ENCODE measurements around the gene SERPINA6.
A peak's percentile ranks its signal among the peaks of the same experiment; 100 is the strongest.

Gene SERPINA6

DNA sequence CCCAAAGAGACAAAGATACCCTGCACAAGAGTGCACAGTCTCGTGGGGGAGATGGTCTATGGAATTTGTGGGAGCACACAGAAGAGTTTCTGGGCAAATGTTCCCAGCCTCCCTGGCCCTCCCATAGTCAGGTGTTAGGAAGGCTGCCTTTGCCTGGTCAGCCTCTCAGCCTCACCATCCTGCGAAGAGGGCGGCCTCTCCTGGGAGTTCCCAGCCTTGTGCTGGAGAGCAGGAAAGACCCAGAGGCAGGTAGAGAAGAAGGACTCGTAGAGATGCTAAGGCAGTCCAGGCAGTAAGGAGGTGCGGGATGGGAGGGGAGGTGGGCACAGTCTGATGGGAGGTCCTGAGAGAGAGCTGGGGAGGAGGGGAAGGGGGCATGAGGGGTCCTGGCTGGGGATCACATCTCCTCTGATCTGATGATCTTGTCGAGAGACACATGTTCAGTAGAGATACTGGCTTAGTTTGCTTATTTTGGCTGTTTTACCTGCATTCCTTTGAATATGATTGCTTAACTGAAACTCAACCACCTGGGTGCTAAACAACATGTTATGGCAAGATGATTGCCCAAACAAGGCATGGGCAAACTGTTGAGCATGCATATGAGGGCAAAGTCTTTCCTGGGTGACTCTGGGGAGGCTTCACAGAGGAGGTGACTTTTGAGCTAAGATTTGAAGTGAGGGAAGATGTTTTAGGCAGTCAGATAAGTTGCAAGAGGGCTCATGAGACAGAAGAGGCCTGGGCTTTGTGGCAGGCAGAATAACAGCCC is 10.5 kb downstream of the SERPINA6 start:
- no peak for TF ChIP-seq CTCF (IDR thresholded peaks at IDR 0.05; ENCODE audit: borderline replicate concordance, insufficient read depth, low read depth, low read length)
- H3K4me3 ChIP-seq (ENCODE audit: low read depth, low read length), result no peak overlapping the region

DNA sequence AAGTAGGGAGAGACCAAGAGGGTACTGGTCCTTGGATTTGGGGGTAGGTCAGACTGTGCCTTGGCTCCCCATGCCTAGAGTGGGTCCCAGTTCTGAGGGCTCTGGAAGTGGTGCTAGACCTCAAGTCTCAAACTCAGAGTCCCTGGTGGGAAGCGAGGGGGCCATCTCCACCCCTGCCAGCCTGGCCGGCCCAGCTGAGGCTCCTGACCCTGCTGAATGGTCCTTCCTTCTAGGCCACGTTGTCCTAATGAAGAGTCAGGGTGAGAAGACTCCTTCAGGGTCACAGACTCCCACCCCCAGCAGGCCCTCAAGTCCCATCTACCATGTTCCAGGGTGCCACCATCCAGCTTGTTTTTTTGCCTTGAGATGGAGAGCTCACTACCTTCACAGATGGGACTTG is 12.9 kb downstream of the SERPINA6 start:
- H3K4me3 ChIP-seq (ENCODE audit: low read depth, low read length), result no peak overlapping the region
- no peak for TF ChIP-seq CTCF (IDR thresholded peaks at IDR 0.05; ENCODE audit: borderline replicate concordance, insufficient read depth, low read depth, low read length)

DNA sequence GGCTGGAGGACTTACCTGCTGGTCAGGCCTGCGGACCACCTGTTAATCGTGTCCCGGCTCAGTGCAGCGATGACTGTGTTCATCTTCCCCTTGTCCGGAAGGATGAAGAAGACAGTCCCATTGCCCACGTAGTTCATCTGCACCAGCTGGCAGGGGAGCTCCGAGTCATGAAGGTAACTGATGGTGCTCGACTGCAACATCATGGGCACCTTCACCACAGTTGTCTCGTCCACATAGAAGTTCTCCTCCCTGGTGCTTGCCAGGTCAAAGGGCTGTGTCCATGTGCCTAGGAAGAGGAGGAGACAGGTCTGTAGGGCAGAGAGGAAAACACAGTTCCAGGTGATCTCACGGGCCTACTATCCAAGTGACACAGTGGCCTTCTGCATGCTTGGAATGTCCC is 13.4 kb downstream of the SERPINA6 start:
- TF ChIP-seq CTCF (IDR thresholded peaks at IDR 0.05; ENCODE audit: borderline replicate concordance, insufficient read depth, low read depth, low read length), result no peak

DNA sequence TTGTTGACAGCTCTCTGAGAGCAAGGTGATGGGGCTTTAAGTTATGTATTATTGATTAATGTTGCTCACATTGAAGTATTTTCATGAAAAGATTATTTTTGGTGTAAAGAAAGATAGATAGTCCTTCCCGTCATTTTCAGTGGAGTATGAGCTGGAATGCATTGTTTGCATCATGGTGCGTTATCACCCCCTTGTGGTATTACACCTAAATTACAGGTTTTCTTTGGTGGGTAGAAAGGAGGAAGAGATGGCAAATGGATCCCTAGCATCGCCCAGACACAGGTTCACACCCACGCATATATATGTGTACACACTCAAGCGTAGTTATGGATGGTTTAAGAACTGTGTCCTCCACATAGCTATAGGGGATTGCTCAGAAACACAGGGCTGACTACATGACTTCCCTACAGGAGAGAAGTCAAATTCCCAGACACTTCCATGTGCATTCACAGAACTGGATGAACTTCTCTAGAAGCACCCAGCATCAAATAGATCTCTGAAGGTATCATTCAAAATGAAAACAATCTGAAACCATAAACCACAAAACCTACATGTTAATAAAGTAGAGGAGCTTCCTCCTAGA is 15.6 kb downstream of the SERPINA6 start:
- no peak overlapping the region for H3K4me3 ChIP-seq (ENCODE audit: low read depth, low read length)

More for the DNA sequence above, 13.4 kb downstream of the SERPINA6 start:
- no peak overlapping the region for H3K4me3 ChIP-seq (ENCODE audit: low read depth, low read length)

GRCh38 chr14:94306047-94306978 is 16.8 kb downstream of the SERPINA6 start:
- no peak for TF ChIP-seq CTCF (IDR thresholded peaks at IDR 0.05; ENCODE audit: borderline replicate concordance, insufficient read depth, low read depth, low read length)
- H3K4me3 ChIP-seq (ENCODE audit: low read depth, low read length), result no peak overlapping the region

More for the DNA sequence above, 15.6 kb downstream of the SERPINA6 start:
- TF ChIP-seq CTCF (IDR thresholded peaks at IDR 0.05; ENCODE audit: borderline replicate concordance, insufficient read depth, low read depth, low read length), result peak; percentile 17; the same call in 1 of the 2 replicates

DNA sequence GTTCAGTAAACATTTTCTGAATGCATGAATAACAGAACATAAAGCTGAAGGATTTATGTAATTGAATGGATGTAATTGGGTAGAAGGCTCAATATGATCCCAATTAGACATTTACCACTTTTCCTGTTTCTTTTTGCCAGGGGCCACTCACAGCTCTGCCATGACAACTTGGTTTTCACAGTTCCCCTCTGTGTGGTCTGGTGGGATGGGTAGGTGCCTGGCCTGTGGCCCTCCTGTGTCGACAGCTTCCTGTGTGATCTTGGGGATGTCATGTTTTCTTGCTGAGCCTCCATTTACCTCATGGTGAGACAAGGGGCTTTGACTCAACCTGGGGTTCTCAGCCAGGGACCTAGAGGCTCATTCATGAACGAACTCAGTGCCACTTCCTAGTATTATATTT is 17.5 kb downstream of the SERPINA6 start:
- H3K4me3 ChIP-seq (ENCODE audit: low read depth, low read length), result no peak overlapping the region
- TF ChIP-seq CTCF (IDR thresholded peaks at IDR 0.05; ENCODE audit: borderline replicate concordance, insufficient read depth, low read depth, low read length), result no peak
